H1 (cell line): ENCODE measurements around the gene SIM2. TPM values are rescaled to one million over a fixed set of nuclear protein-coding genes. Genes with fewer than 3 reads are reported as not detected.

Experiments
- CTCF ChIA-PET: fragments of 300-600 bp; sonication (Branson Sonifier 250); formaldehyde crosslinking; loops from one replicate; lab custom pipeline; 2021; ENCODE audit not compliant: partially characterized antibody; lab: Charles Lee
- POLR2A ChIA-PET: fragments of 300-600 bp; sonication (Branson Sonifier 250); formaldehyde crosslinking; loops from one replicate; lab custom pipeline; 2021; ENCODE audit warnings: inconsistent platforms; ENCODE audit not compliant: partially characterized antibody; lab: Charles Lee
- DNase-seq, 2 experiments: peaks; one replicate each; pipeline versions ENCODE4 v3.0.0 to v3.0.0-alpha.2; 2010 to 2022; ENCODE audit warnings: low spot score in 2 of 2, low read depth in 1 of 2, mixed read lengths in 1 of 2
- FAIRE-seq: peaks from 2 replicates; lab custom pipeline; 2011; peaks lifted over from hg19 to GRCh38; lab: Jason Lieb, UNC
- H2AFZ ChIP-seq: 2 replicates; pipeline ENCODE4 v1.8.1; 2012; ENCODE audit warnings: low read length, inconsistent platforms
- H2AK5ac ChIP-seq: 2 replicates; pipeline ENCODE4 v1.6.1; 2013; ENCODE audit warnings: low read depth, low read length
- H2BK120ac ChIP-seq: replicated peaks from 2 replicates; pipeline ENCODE3; 2013; ENCODE audit warnings: low read depth, low read length, inconsistent platforms
- H2BK12ac ChIP-seq: 2 replicates; pipeline ENCODE4 v1.6.1; 2013; ENCODE audit warnings: low read depth, low read length
- H2BK15ac ChIP-seq: 2 replicates; pipeline ENCODE4 v1.6.1; 2013; ENCODE audit warnings: low read length
- H2BK20ac ChIP-seq: 2 replicates; pipeline ENCODE4 v1.6.1; 2013; ENCODE audit warnings: low read length
- H2BK5ac ChIP-seq: 2 replicates; pipeline ENCODE4 v1.6.1; 2013; ENCODE audit warnings: low read depth, low read length
- H3K14ac ChIP-seq: 2 replicates; pipeline ENCODE4 v1.6.1; 2013; ENCODE audit warnings: inconsistent platforms; ENCODE audit not compliant: insufficient read length
- H3K18ac ChIP-seq: 2 replicates; pipeline ENCODE4 v1.6.1; 2013; ENCODE audit warnings: low read length; ENCODE audit errors: extremely low read depth
- H3K23ac ChIP-seq: 2 replicates; pipeline ENCODE4 v1.6.1; 2013; ENCODE audit warnings: inconsistent platforms; ENCODE audit not compliant: insufficient read length
- H3K23me2 ChIP-seq: 2 replicates; pipeline ENCODE4 v1.6.1; 2013; ENCODE audit warnings: low read depth, low read length
- H3K27ac ChIP-seq: 2 replicates; pipeline ENCODE4 v1.6.1; 2011; ENCODE audit warnings: low read depth, low read length, inconsistent platforms
- H3K27me3 ChIP-seq, 4 experiments: replicated peaks in 1 of 4; 1 replicate in 1 of 4; 2 replicates in 3 of 4; pipeline versions ENCODE4 v1.6.1 to v1.8.1; 2011 to 2013; ENCODE audit warnings: low read length in 3 of 4, mild to moderate bottlenecking in 3 of 4, inconsistent platforms in 2 of 4, mixed read lengths in 2 of 4, moderate library complexity in 1 of 4; ENCODE audit not compliant: control insufficient read depth in 3 of 4, insufficient read depth in 3 of 4; ENCODE audit errors: extremely low read depth in 1 of 4
- H3K36me3 ChIP-seq, 4 experiments: 2 replicates each; pipeline versions ENCODE4 v1.6.1 to v1.8.1; 2011 to 2013; ENCODE audit warnings: mild to moderate bottlenecking in 4 of 4, low read length in 3 of 4, moderate library complexity in 2 of 4, control low read depth in 1 of 4, inconsistent platforms in 1 of 4; ENCODE audit not compliant: insufficient read depth in 4 of 4, control insufficient read depth in 2 of 4
- H3K4ac ChIP-seq: replicated peaks from 2 replicates; pipeline ENCODE3; 2013; ENCODE audit warnings: low read length, low read depth, mixed read lengths, inconsistent platforms; ENCODE audit not compliant: insufficient read length
- H3K4me1 ChIP-seq, 4 experiments: replicated peaks in 1 of 4; 1 replicate in 1 of 4; 2 replicates in 3 of 4; pipeline versions ENCODE4 v1.6.1 to v1.8.1; 2011 to 2013; ENCODE audit warnings: low read length in 3 of 4, inconsistent platforms in 2 of 4, mixed read lengths in 1 of 4; ENCODE audit not compliant: insufficient read depth in 4 of 4, control insufficient read depth in 3 of 4
- H3K4me2 ChIP-seq, 2 experiments: 2 replicates each; pipeline versions ENCODE4 v1.6.1 to v1.8.1; 2011 to 2013; ENCODE audit warnings: low read depth in 2 of 2, low read length in 2 of 2, control low read depth in 1 of 2, inconsistent platforms in 1 of 2, mild to moderate bottlenecking in 1 of 2; ENCODE audit not compliant: insufficient read depth in 1 of 2
- H3K4me3 ChIP-seq, 4 experiments: fragments of 200-600, 300-600 bp in 1 of 4; sonication (generic), shearing (Covaris generic), sonication (Bioruptor Twin) in 1 of 4; 2 replicates each; pipeline versions ENCODE4 v1.5.1 to v1.8.1; 2011 to 2016; ENCODE audit warnings: low read length in 4 of 4, low read depth in 3 of 4, control low read depth in 2 of 4, inconsistent platforms in 2 of 4, mild to moderate bottlenecking in 2 of 4, mixed read lengths in 1 of 4, moderate library complexity in 1 of 4; ENCODE audit not compliant: insufficient read depth in 2 of 4; ENCODE audit errors: extremely low read depth in 1 of 4
- H3K56ac ChIP-seq: replicated peaks from 2 replicates; pipeline ENCODE3; 2013; ENCODE audit warnings: low read depth, mild to moderate bottlenecking, mixed read lengths, low read length, inconsistent platforms; ENCODE audit not compliant: insufficient read length
- H3K79me1 ChIP-seq: 2 replicates; pipeline ENCODE4 v1.6.1; 2013; ENCODE audit warnings: low read depth, low read length, control low read depth
- H3K79me2 ChIP-seq, 2 experiments: 2 replicates each; pipeline versions ENCODE4 v1.6.1 to v1.8.1; 2012 to 2013; ENCODE audit warnings: low read length in 2 of 2, mild to moderate bottlenecking in 2 of 2, inconsistent platforms in 1 of 2; ENCODE audit not compliant: insufficient read depth in 2 of 2, control insufficient read depth in 1 of 2
- H3K9ac ChIP-seq, 4 experiments: replicated peaks in 1 of 4; 1 replicate in 1 of 4; 2 replicates in 3 of 4; pipeline versions ENCODE4 v1.6.1 to v1.8.1; 2011 to 2013; ENCODE audit warnings: low read depth in 3 of 4, low read length in 3 of 4, control low read depth in 2 of 4, mild to moderate bottlenecking in 2 of 4, moderate library complexity in 2 of 4, inconsistent platforms in 1 of 4; ENCODE audit errors: extremely low read depth in 1 of 4
- H3K9me3 ChIP-seq, 2 experiments: 2 replicates each; pipeline versions ENCODE4 v1.6.1 to v1.8.1; 2012 to 2013; ENCODE audit warnings: mild to moderate bottlenecking in 2 of 2, moderate library complexity in 2 of 2, control low read depth in 1 of 2, inconsistent platforms in 1 of 2, low read depth in 1 of 2, low read length in 1 of 2, mixed read lengths in 1 of 2; ENCODE audit not compliant: insufficient read depth in 2 of 2
- H4K20me1 ChIP-seq, 2 experiments: replicated peaks in 1 of 2; 2 replicates each; pipeline versions ENCODE3 to v1.8.1; 2011 to 2013; ENCODE audit warnings: inconsistent platforms in 2 of 2, low read length in 2 of 2, mild to moderate bottlenecking in 1 of 2; ENCODE audit not compliant: insufficient read depth in 2 of 2, control insufficient read depth in 1 of 2
- H4K5ac ChIP-seq: 2 replicates; pipeline ENCODE4 v1.6.1; 2013; ENCODE audit warnings: low read length, low read depth, mixed read lengths, inconsistent platforms; ENCODE audit not compliant: insufficient read length
- H4K8ac ChIP-seq: 2 replicates; pipeline ENCODE4 v1.8.0; 2013; ENCODE audit warnings: mild to moderate bottlenecking, moderate library complexity, low read length, inconsistent platforms; ENCODE audit not compliant: insufficient read depth; ENCODE audit errors: extremely low read depth
- H4K91ac ChIP-seq: replicated peaks from 2 replicates; pipeline ENCODE3; 2013; ENCODE audit warnings: low read length, mixed read lengths, inconsistent platforms; ENCODE audit not compliant: insufficient read length
- ZNF274 ChIP-seq: IDR thresholded peaks from 2 replicates; pipeline ENCODE4 v1.7.0; 2012; ENCODE audit warnings: low read length, borderline replicate concordance; ENCODE audit errors: extremely low read depth
- WGBS, 2 experiments: shearing (Covaris generic) in 1 of 2; methylation state at CpG; one replicate each; pipeline versions ENCODE4 v1.1.6 to v1.1.7; 2013 to 2015; ENCODE audit warnings: low lambda C conversion rate in 2 of 2, mixed read lengths in 2 of 2, inconsistent platforms in 1 of 2, low coverage in 1 of 2, missing lambda C conversion rate in 1 of 2; ENCODE audit not compliant: insufficient replicate concordance in 2 of 2, insufficient coverage in 1 of 2, insufficient read length in 1 of 2; ENCODE audit errors: extremely low coverage in 1 of 2, missing lambda C conversion rate in 1 of 2; 5-methylcytosine and 5-hydroxymethylcytosine counted together
- polyA plus RNA-seq, 7 experiments: library from polyadenylated mRNA; depleted of rRNA in 3 of 7; stranded (reverse) in 5 of 7; unstranded in 2 of 7; fragments of >200 nt in 5 of 7; fragments of 200-250 nt in 2 of 7; gene quantifications; 1 replicate in 5 of 7; 2 replicates in 1 of 7; 4 replicates in 1 of 7; pipeline versions ENCODE4 v1.2.1 to v1.2.3, GENCODE V29; 2011 to 2013; ENCODE audit warnings: missing spikeins in 2 of 7, mixed read lengths in 2 of 7
- total RNA-seq: library from RNA; stranded (reverse); fragmentation: NEBNext Ultra II Directional; extraction: Animal tissue kit (Norgen Biotek cat#: 25700); gene quantifications from 2 replicates; pipeline ENCODE4 v1.2.1, GENCODE V29; 2021

Gene SIM2
- total and polyA plus RNA-seq, 2 of the 8 experiments (the other 6 are each of a cell fraction or from before 2014, with no cell fraction given) = 0.05 to 0.26 TPM

GRCh38 chr21:36671836-36672235, 27.1 kb upstream of the SIM2 start:
- CTCF ChIA-PET = interaction anchor here (0.9 to 2.0 kb wide), 9 partner anchors 9 to 169 kb away, joined by 3 to 10 read pairs (median 5); no protein-coding TSS in a partner anchor
- no peak overlapping the region for H2BK5ac ChIP-seq
- H2BK20ac ChIP-seq = no peak overlapping the region
- 81% methylated on average over 2 of the region's 2 CpGs; no CpG with 5 or more reads in 1 of the 2 experiments for WGBS, 2 experiments
- H4K91ac ChIP-seq = no peak overlapping the region
- H3K4ac ChIP-seq = no peak overlapping the region
- no peak overlapping the region for H2AFZ ChIP-seq
- no peak overlapping the region for H3K18ac ChIP-seq
- POLR2A ChIA-PET = no interaction called here
- no peak for FAIRE-seq
- no peak overlapping the region for H2BK15ac ChIP-seq
- no peak overlapping the region for H3K9ac ChIP-seq
- no peak overlapping the region for H3K27ac ChIP-seq
- H3K23me2 ChIP-seq = no peaks in the 10 kb centered on the region
- no peaks in the 10 kb centered on the region; a peak in 2 of 7 replicates for H3K27me3 ChIP-seq
- H2AK5ac ChIP-seq = no peak overlapping the region
- no peaks in the 10 kb centered on the region for H3K36me3 ChIP-seq
- H3K14ac ChIP-seq = no peak overlapping the region
- H3K4me2 ChIP-seq = no peak overlapping the region
- H3K56ac ChIP-seq = no peak overlapping the region
- no peaks in the 10 kb centered on the region for H3K79me1 ChIP-seq
- no peak overlapping the region for H3K23ac ChIP-seq
- H4K8ac ChIP-seq = no peak overlapping the region
- H4K20me1 ChIP-seq = no peaks in the 10 kb centered on the region
- H4K5ac ChIP-seq = no peak overlapping the region
- H3K4me3 ChIP-seq = no peak overlapping the region
- H3K79me2 ChIP-seq = no peaks in the 10 kb centered on the region
- H2BK12ac ChIP-seq = no peak overlapping the region
- no peak overlapping the region for H2BK120ac ChIP-seq
- H3K4me1 ChIP-seq = no peaks in the 10 kb centered on the region; a peak in 2 of 7 replicates
- no peaks in the 10 kb centered on the region for H3K9me3 ChIP-seq
- no peak for DNase-seq
- no peak for TF ChIP-seq ZNF274
